Parathyroid adenoma (tissue), 2 donors: Measurements from ENCODE around the gene CACNA1I.

Experiments used
- H2AFZ ChIP-seq: fragments of 300-600 bp; sonication (generic); one replicate; pipeline ENCODE4 v1.7.0; 2017; ENCODE audit warnings: antibody characterized with exemption, mild to moderate bottlenecking
- H3K27ac ChIP-seq: fragments of 300-600 bp; sonication (generic); one replicate; pipeline ENCODE4 v1.7.0; 2017
- H3K27me3 ChIP-seq: fragments of 300-600 bp; sonication (generic); one replicate; pipeline ENCODE4 v1.7.0; 2017; ENCODE audit warnings: low read length; ENCODE audit not compliant: control insufficient read depth, insufficient read depth
- H3K36me3 ChIP-seq: fragments of 300-600 bp; sonication (generic); one replicate; pipeline ENCODE4 v1.7.0; 2017; ENCODE audit warnings: low read length; ENCODE audit not compliant: control insufficient read depth, insufficient read depth
- H3K4me1 ChIP-seq: fragments of 300-600 bp; sonication (generic); one replicate; pipeline ENCODE4 v1.7.0; 2017; ENCODE audit warnings: control low read depth
- H3K4me2 ChIP-seq: fragments of 300-600 bp; sonication (generic); one replicate; pipeline ENCODE4 v1.7.0; 2017; ENCODE audit warnings: low read length
- H3K4me3 ChIP-seq: fragments of 300-600 bp; sonication (generic); one replicate; pipeline ENCODE4 v1.7.0; 2017; ENCODE audit warnings: low read depth, low read length
- H3K79me2 ChIP-seq: fragments of 300-600 bp; sonication (generic); one replicate; pipeline ENCODE4 v1.7.0; 2017; ENCODE audit warnings: control low read depth
- H3K9ac ChIP-seq: fragments of 300-600 bp; sonication (generic); one replicate; pipeline ENCODE4 v1.7.0; 2017; ENCODE audit warnings: mild to moderate bottlenecking
- H3K9me3 ChIP-seq: fragments of 300-600 bp; sonication (generic); one replicate; pipeline ENCODE4 v1.7.0; 2017; ENCODE audit warnings: low read length; ENCODE audit not compliant: control insufficient read depth
- TF ChIP-seq, protein P1 (sequence below): fragments of 300-600 bp; sonication (generic); IDR thresholded peaks from one replicate; pipeline ENCODE4 v1.7.0; 2017; ENCODE audit warnings: antibody characterized with exemption, mild to moderate bottlenecking
- donor health status: primary hyperparathyroidism.

Gene CACNA1I

DNA sequence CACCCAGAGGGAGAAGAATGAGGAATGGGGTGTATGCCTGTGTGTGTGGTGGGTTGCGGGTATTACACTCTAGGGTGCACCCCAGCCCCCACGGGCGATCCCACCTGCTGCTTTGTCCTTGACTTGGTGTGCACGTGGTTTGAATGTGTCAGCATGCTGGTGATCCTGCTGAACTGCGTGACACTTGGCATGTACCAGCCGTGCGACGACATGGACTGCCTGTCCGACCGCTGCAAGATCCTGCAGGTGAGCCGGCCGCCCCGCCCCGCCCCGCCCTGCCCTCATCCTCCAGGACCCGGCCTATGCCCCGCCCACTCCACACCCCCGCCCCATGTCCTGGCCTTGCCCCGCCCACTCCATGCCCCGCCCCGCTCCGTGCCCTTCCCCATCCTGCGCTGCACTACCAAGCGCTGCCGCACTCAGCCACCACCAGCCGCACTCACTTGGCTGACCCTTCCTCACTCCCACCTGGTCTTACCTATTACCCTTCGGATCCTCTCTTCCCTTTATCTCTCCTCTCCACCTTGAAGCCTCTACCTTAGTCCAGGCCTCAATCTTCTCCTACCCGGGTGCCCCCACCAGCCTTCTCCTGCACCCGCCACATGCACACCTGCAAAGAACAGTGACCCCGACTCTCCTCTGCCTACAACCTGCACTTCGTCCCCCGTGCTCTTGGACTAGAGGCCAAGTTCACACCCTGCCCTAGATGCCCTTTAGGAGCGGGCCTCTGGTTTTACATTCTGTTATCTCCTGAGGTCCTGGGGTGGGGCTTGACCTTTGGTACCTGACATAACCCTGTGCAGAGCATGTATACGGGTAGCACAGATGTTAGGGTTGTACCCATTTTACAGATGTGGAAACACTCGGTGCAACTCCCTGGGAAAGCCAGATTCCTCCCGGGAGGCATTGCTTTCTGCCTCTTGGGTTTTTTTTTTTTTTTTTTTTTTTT, 27.7 kb downstream of the CACNA1I start:
- H3K9ac ChIP-seq: no peak overlapping the region
- H3K4me3 ChIP-seq: no peak overlapping the region
- H3K4me1 ChIP-seq: no peaks in the 10 kb centered on the region
- no peak overlapping the region for H3K4me2 ChIP-seq
- no peaks in the 10 kb centered on the region for H3K79me2 ChIP-seq
- no peaks in the 10 kb centered on the region for H3K27me3 ChIP-seq
- no peak overlapping the region for H3K27ac ChIP-seq
- no peak overlapping the region for H2AFZ ChIP-seq
- H3K9me3 ChIP-seq: peaks cover 2% of the 10 kb centered on the region
- TF ChIP-seq, protein P1, sequence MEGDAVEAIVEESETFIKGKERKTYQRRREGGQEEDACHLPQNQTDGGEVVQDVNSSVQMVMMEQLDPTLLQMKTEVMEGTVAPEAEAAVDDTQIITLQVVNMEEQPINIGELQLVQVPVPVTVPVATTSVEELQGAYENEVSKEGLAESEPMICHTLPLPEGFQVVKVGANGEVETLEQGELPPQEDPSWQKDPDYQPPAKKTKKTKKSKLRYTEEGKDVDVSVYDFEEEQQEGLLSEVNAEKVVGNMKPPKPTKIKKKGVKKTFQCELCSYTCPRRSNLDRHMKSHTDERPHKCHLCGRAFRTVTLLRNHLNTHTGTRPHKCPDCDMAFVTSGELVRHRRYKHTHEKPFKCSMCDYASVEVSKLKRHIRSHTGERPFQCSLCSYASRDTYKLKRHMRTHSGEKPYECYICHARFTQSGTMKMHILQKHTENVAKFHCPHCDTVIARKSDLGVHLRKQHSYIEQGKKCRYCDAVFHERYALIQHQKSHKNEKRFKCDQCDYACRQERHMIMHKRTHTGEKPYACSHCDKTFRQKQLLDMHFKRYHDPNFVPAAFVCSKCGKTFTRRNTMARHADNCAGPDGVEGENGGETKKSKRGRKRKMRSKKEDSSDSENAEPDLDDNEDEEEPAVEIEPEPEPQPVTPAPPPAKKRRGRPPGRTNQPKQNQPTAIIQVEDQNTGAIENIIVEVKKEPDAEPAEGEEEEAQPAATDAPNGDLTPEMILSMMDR: no peak
- no peaks in the 10 kb centered on the region for H3K36me3 ChIP-seq

- Histone ChIP-seq H3K9ac (no peak overlapping the region), H3K4me2 (no peak overlapping the region), H3K9me3 (peaks cover 5% of the 10 kb centered on the region), H2AFZ (no peak overlapping the region), H3K36me3 (no peaks in the 10 kb centered on the region), H3K79me2 (no peaks in the 10 kb centered on the region), H3K27ac (no peak overlapping the region), H3K27me3 (no peaks in the 10 kb centered on the region), H3K4me1 (no peaks in the 10 kb centered on the region), H3K4me3 (no peak overlapping the region)
- TF ChIP-seq, protein P1: no peak
Observed at GRCh38 chr22:39600491-39601179, 30.1 kb downstream of the CACNA1I start.

DNA sequence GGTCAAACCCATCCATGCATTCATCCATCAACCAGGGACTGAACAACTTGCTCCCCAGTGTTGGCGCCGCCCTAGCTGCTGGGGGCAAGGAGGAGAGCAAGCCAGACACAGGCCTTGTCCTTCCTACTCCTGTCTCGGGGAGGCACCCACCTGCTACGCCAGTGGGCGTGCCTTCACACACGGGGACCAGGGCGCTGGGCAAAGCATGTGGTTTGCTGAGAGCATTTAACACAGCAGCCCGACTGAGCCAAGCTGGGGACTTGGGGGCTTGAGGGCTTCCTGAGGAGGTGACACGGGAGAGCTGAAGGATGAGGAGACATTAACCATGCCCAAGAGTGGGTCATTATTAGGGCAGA, 30.6 kb downstream of the CACNA1I start:
- H3K4me1 ChIP-seq: no peaks in the 10 kb centered on the region
- TF ChIP-seq, protein P1: no peak
- H3K27ac ChIP-seq: no peak overlapping the region
- H2AFZ ChIP-seq: no peak overlapping the region
- H3K4me3 ChIP-seq: no peak overlapping the region
- no peaks in the 10 kb centered on the region for H3K27me3 ChIP-seq
- H3K36me3 ChIP-seq: no peaks in the 10 kb centered on the region
- H3K9ac ChIP-seq: no peak overlapping the region
- no peak overlapping the region for H3K4me2 ChIP-seq
- H3K9me3 ChIP-seq: peaks cover 5% of the 10 kb centered on the region
- H3K79me2 ChIP-seq: no peaks in the 10 kb centered on the region

- Histone ChIP-seq H2AFZ (no peak overlapping the region), H3K9ac (no peak overlapping the region), H3K36me3 (no peaks in the 10 kb centered on the region), H3K9me3 (peaks cover 5% of the 10 kb centered on the region), H3K27ac (no peak overlapping the region), H3K4me1 (no peaks in the 10 kb centered on the region), H3K79me2 (no peaks in the 10 kb centered on the region), H3K27me3 (no peaks in the 10 kb centered on the region), H3K4me3 (no peak overlapping the region), H3K4me2 (no peak overlapping the region)
- TF ChIP-seq, protein P1: no peak
Observed at GRCh38 chr22:39603345-39603744, 32.8 kb downstream of the CACNA1I start.
